Gastroesophageal sphincter (tissue), 3 donors: ENCODE measurements around the gene MTMR11.
"Not testable (repeated sequence)": the region's sequence is repeated elsewhere in the genome, so short reads cannot be mapped to it uniquely, and the experiment has no call there.

Experiments
- POLR2A ChIP-seq, 2 donors: fragments of 450-650 bp; IDR thresholded peaks; one replicate each; pipeline ENCODE4 v1.6.1; 2017; ENCODE audit warnings: antibody characterized with exemption in 2 of 2, mild to moderate bottlenecking in 2 of 2, moderate library complexity in 1 of 2
- TF ChIP-seq, protein P1 (sequence below), 4 experiments: fragments of 200-600 bp in 2 of 4; fragments of 450-650 bp in 2 of 4; sonication (generic) in 1 of 4; IDR thresholded peaks; one replicate each; pipeline ENCODE4 v1.5.1; 2017 to 2019; ENCODE audit warnings: antibody characterized with exemption in 4 of 4, mild to moderate bottlenecking in 2 of 4, moderate library complexity in 2 of 4

DNA sequence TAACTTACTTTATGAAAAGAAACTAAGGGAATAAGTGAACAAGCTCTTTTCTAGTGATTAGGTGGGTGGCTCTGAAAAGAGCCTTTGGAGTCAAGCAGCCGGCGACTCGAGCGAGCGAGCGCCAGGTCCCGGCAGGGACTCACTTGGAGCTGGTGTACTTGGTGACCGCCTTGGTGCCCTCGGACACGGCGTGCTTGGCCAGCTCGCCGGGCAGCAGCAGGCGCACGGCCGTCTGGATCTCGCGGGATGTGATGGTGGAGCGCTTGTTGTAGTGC, 50.6 kb downstream of the MTMR11 start:
- TF ChIP-seq, protein P1, sequence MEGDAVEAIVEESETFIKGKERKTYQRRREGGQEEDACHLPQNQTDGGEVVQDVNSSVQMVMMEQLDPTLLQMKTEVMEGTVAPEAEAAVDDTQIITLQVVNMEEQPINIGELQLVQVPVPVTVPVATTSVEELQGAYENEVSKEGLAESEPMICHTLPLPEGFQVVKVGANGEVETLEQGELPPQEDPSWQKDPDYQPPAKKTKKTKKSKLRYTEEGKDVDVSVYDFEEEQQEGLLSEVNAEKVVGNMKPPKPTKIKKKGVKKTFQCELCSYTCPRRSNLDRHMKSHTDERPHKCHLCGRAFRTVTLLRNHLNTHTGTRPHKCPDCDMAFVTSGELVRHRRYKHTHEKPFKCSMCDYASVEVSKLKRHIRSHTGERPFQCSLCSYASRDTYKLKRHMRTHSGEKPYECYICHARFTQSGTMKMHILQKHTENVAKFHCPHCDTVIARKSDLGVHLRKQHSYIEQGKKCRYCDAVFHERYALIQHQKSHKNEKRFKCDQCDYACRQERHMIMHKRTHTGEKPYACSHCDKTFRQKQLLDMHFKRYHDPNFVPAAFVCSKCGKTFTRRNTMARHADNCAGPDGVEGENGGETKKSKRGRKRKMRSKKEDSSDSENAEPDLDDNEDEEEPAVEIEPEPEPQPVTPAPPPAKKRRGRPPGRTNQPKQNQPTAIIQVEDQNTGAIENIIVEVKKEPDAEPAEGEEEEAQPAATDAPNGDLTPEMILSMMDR (IDR thresholded peaks at IDR 0.05), result not testable (repeated sequence)
- TF ChIP-seq POLR2A (IDR thresholded peaks at IDR 0.05), result not testable (repeated sequence)
